ENCODE measurements around the gene KCTD6. TPM values are rescaled to one million over a fixed set of nuclear protein-coding genes. Genes with fewer than 3 reads are reported as not detected.
"Not testable (repeated sequence)": the region's sequence is repeated elsewhere in the genome, so short reads cannot be mapped to it uniquely, and the experiment has no call there.

Gene KCTD6
- polyA plus RNA-seq, 3 donors, result 29.7 to 37.6 (median 35.1) TPM

GRCh38 chr3:58520403-58521335 lies 28.8 kb downstream of the KCTD6 start:
- no peak for DNase-seq

GRCh38 chr3:58521336-58521670 lies 29.4 kb downstream of the KCTD6 start:
- DNase-seq, result no peak

GRCh38 chr3:58521917-58522631 lies 30.2 kb downstream of the KCTD6 start:
- no peak for DNase-seq

DNA sequence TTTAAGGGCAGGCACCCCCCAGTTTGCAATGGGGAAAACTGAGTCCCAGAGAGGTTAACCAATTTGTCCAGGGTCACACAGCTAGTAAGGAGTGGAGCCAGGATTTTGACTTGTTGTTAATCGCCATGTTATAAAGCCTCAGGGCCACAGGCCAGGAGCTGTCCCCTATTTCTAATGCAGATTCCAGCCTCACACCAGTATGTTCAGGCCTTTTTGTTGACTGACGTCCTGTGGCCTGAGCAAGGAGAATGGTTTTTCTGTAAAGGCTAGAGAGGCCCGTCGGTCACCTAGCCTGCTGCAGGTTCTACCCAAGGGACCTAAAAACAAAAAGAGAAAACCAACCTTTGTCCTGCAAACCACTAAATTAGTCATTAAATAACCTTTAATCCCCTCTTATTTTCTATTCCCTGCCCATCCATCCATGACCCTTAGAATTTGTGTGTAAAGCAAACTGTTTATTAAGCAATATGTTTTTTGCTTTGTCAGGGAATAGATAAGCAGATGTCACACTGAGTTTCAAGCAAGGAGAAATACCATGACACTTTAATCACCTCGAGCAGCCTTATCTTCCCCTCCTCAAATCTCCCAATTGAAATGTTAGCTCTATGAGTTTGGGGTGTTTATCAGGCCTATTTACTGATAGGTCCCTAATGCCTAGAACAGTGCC lies 31.0 kb downstream of the KCTD6 start:
- DNase-seq, result no peak

DNA sequence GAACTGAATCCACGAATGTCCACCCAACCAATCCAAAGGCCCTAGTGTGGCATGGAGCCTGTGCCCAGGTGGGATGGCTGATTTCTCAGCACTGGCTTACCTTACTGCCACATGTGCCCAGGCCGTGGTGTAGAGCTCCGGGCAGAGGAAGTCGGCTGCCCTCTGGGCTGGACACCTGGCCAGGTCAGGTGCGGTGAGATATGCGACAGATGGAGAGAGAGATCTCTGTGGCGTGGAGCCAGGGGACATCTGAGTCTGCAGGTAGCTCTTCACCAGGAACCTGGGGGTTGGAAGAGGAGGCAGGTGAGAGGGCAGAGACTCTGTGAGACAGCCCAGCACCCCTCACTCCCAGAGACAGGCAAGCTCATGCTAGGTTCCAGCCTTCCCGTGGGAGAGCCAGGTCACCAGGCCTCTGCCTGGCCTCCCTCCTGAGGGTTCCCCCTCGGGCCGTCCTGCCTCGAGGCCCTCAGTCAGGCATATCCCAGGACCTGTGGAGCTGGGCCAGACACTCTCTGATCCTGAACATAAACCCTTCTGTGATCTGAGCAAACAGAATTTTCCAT lies 32.5 kb downstream of the KCTD6 start:
- no peak for DNase-seq

DNA sequence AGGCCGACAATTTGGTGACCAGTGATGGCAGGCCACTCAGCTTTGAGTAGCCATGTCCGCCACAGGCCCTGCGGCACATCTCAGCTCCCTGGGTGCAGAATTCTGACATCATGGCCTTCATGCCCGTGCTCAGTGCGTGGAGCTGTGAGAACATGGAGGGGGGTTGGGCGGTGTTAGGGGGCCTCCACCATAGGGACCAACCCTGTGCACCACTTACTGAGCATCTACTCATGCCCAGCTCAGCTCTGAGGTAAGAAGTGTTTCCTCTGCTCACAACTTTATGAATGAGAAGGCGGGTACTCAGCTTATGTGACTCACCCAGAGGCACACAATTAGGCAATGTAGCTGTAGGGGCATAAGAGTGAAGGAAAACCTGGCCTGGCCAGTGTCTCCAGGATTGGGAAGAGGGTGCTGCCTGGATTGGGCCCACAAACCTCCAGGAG lies 34.6 kb downstream of the KCTD6 start:
- no peak for DNase-seq

DNA sequence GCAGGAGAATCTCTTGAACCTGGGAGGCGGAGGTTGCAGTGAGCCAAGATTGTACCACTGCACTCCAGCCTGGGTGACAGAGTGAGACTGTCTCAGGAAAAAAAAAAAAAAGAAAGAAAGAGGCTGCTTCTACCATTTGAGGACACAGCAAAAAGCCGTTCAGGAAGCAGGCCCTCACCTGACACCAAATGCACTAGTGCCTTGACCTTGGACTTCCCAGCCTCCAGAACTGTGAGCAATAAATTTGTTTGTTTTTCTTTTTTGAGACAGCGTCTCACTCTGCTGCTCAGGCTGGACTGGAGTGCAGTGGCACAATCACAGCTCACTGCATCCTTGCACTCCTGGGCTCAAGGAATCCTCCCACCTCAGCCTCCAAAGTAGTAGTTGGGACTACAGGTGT lies 35.5 kb downstream of the KCTD6 start:
- DNase-seq, result not testable (repeated sequence)

DNA sequence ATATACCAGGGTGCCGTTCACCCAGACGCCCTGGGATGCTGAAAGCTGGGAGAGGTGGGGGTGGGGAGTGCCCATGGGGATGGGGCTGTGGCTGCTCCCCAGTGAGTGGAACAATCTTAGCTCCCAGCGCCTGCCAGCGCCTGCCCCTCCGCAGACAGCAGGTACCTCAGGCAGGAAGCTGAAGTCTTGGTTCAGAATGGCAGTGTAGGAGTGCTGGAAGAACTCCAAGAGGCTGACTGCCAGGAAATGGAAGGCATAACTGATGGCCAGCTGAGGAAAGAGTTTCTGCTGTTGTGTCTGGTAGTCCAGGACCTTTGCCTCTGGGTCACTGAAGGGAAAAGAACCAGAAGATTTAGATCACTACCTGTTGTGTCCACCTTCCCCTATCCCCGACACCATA lies 36.7 kb downstream of the KCTD6 start:
- DNase-seq, result no peak

DNA sequence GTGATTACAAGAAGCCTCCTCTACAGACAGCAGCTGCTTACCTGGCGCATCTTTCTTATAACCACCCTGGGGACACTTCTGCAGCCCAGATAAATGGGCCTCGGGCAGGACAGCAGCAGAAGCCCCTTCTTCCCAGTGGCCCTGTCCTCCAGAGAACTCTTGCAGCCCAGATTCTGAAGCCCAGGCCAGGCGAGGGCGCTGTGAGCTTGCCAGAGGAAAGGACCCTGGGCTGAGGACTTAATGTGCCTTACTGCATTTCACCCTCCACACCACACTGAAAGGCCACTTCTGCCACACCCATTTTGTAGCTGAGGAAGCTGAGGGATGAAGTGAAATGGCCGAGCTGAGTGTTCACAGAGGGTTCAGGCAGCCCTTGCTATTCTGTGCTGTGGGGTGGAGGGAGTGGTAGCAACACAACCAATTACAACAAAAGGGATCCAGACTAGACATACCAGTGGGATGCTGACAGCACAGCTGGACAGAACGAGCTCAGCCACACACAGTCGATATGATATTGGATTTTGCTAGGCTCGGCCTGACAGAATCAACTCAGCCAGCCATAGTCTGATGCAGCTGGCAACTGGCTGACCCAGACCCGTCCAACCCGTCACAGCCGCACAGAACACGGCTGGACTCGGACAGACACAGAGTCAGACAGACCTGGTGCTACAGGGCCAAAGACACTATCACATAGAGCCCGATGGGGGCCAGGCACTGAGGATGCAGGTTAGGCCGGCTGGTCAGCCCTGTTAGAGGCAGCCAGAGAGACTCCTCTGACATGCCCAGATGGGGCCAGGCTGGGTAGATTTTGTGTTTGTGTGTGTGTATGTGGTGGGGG lies 37.8 kb downstream of the KCTD6 start:
- DNase-seq, result no peak

GRCh38 chr3:58530354-58530865 lies 38.5 kb downstream of the KCTD6 start:
- DNase-seq, result no peak

GRCh38 chr3:58531555-58531954 lies 39.7 kb downstream of the KCTD6 start:
- no peak for DNase-seq

- no peak for DNase-seq
These were observed 40.1 kb downstream of the KCTD6 start for GRCh38 chr3:58531956-58532355.

GRCh38 chr3:58532794-58533220 lies 40.9 kb downstream of the KCTD6 start:
- DNase-seq, result peak; percentile 69

- DNase-seq, result no peak
These were observed 42.9 kb downstream of the KCTD6 start for GRCh38 chr3:58534592-58535494.

DNA sequence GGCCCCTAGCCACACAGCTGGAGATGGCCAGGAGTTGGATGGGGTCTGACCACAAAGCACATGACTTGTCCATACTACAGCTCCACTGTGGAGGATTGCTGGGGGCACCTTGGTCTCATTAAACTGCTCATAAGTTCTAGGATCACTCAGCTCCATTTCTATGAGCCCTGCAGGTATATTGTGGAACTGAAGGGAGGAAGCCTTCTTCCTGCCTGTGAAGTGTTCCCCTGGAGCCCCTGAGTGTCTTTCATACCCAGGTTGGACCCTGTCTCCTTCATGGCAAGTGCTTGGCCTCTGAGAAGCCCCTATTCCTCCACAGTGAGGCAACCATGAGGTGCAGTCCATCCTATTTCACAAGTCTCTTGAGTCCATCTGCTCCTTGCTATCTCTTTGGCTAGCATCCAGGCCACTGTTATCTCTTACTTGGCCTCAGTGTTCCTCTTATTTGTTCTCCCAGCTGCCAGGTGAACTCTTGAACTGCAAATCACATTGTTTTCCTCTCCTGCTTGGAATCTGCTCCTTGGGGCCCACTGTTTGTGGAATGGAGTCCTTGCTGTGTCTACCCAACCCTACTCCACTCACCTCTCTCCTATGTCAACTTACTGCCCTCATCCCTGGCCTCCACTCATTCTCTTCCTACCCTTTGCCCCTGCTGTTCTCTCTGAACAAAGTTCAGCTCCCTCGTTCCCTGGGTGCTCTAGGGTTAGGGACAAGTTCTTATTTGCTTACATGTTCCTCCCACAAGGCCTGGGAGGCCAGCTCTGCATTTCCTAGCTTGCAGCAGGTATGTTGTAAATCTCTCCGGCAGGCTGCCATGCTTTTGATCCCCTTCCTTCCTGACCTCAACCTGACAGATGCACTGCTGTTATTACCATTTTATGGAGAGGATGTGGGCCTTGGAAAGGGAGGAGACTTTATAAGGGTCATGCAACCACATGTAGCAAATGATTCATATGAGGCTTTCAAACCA lies 43.9 kb downstream of the KCTD6 start:
- peak; percentile 45 for DNase-seq

- no peak for DNase-seq
These were observed 44.9 kb downstream of the KCTD6 start, which contains the start of gene ACOX2 for GRCh38 chr3:58536501-58537411. TSS of gene ACOX2 (minus strand) at chr3:58537190. CDS start at chr3:58535106, 2,084 bp downstream.

Measured in renal pelvis (tissue), 4 donors.